ENCODE data around the gene ARHGDIG.
"Not testable (repeated sequence)": the region's sequence is repeated elsewhere in the genome, so short reads cannot be mapped to it uniquely, and the experiment has no call there.

ARHGDIG gene

DNA sequence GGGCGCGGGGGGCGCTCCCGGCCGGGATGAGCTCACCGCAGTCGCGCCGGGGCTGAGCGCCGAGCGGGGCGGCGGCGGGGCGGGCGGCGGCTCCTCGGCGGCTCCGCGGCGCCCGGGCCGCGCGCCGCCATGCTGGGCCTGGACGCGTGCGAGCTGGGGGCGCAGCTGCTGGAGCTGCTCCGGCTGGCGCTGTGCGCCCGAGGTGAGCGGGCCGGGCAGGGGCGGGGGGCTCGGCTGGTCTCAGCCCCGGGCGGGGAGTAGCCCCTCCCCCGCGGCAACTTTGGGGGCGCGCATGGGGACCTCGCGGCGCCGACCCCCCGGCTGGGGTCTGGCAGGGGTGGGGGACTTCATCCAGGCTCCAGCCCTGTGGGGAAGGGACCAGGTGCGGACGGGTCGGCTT lies at the start of gene ARHGDIG:
ARHGDIG (plus strand) TSS at position 40 of the 400 bp plus-strand sequence; CDS start at position 130, 90 bp downstream.
- DNase-seq, result no peak

GRCh38 chr16:230949-231348 lies 49.4 kb upstream of the ARHGDIG start:
- DNase-seq, result no peak

DNA sequence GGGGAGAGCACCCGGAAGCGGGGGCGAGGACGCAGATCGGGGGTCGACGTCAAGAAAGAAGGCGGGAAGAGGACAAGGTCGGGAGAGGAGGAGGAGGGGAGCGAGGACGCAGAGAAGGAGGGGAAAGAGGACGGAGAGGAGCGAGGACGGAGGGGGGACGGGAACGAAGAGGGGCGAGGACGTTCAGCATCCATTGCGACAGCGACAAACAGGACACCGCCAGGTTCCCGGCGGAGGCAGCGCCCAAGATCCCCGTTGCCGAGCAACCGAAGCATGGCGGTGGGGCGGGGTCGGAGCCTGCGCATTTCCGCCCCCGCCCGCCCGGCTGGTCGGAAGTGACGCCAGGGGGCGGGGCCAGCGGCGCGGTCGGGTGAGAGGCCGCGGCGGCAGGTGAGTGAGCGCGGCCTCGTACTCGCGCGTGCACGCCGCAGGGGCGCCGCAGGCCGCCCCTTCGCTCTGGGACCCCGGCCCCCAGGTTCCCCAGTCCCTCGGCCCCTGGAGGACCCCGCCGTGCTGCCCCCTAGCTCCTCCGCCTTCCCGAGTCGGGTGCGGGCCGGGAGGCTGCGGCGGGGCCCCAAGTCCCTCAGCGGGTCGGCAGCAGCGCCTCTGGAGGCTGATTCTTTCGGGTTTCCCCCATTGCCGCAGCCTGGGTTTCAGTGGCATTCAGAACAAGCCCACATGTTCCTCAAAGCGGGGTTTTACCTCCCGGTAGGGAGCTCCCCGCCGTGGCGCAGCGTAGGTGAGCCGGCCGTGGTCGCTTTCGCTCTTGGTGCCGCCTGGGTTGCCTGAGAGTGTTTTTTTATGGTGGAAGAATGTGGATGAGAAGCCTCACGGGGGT lies 45.7 kb upstream of the ARHGDIG start, which contains the start of gene FAM234A:
FAM234A (plus strand) TSS at position 354 of the 838 bp plus-strand sequence. CDS start 19,593 bp downstream, outside the sequence.
- peak; percentile 99 for DNase-seq

DNA sequence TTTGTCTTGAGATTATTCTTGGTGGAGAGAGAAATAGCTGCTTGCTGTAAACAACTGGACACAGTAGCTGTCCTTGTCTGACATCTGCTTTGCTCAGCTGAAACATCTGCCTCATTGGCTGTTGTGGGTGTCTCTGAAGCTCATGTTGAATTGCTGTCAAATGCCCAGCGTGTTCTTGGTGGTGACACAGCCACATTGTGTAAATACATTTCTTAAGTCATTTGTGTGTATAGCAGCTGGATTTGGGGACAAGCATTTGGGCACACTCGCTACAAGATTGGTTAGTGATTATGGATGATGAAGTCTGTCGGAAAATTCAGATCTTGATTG lies 40.5 kb upstream of the ARHGDIG start:
- DNase-seq, result no peak

GRCh38 chr16:240559-240958 lies 39.8 kb upstream of the ARHGDIG start:
- DNase-seq, result peak; percentile 43

DNA sequence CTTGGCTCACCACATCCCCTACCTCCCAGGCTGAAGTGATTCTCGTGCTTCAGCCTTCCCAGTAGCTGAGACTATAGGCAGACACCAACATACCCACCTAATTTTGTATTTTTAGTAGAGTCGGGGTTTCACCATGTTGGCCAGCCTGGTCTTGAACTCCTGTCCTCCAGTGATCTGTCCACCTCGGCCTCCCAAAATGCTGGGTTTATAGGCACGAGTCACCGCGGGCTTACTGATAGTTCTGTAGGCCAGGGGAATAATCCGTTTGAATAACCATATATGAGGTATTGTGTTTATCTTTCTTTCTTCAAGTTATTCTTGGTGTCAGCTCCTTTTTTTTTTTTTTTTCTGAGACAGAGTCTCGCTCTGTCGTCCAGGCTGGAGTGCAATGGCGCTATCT lies 38.1 kb upstream of the ARHGDIG start:
- no peak for DNase-seq

DNA sequence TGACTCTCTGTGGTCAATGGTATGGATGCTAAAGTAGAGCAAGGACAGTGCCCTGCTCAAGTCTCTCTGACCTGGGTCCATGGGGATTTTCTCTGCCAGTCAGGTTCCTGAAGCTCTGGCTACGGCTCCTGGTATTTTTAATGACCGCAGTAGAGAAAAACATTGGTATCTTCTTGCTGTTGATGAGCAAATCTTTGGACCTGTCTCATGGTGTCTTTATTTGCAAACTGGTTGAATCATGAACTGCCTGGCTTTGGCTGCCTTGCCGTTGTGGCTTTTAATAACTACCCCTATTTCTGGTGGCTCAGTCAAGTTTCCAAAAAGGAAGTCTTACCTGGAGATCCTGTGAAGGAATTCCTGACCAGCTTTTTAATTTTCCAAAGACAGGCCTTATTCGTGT lies 37.0 kb upstream of the ARHGDIG start:
- no peak for DNase-seq

- DNase-seq, result no peak
These were observed 35.3 kb upstream of the ARHGDIG start for GRCh38 chr16:245105-245504.

DNA sequence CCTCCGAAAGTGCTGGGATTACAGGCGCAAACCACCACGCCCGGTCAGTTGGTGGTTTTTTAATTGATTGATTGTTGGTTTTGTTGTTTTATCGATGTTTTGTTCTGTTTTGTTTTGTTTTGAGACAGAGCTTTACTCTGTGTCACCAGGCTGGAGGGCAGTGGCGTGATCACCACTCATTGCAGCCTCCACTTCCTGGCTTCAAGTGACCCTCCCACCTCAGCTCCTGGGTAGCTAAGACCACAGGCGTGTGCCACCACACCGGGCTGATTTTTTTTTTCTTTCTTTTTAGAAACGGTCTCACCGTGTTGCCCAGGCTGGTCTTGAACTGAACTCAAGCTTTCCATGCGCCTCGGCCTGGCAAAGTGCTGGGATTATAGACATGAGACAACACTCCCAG lies 33.4 kb upstream of the ARHGDIG start:
- no peak for DNase-seq

DNA sequence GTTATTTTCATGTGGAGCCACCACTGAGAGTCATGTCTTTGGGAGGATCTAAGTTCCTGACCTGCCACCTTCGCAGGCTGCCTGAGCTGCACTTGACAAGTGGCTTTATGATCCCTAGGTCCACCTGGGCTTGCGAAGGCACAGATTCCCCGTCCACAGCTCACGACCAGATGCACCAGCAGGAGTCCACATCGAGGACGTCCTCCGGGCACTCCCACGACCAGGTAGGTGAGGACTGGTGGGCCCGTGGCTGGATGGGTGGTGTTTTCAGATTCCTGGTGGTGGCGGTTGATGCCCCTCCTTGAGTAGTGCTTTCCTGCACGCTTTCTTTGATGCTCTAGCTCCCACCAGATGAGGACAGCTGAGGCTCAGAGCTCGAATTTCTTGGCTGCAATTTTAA lies 31.0 kb upstream of the ARHGDIG start:
- DNase-seq, result no peak

DNA sequence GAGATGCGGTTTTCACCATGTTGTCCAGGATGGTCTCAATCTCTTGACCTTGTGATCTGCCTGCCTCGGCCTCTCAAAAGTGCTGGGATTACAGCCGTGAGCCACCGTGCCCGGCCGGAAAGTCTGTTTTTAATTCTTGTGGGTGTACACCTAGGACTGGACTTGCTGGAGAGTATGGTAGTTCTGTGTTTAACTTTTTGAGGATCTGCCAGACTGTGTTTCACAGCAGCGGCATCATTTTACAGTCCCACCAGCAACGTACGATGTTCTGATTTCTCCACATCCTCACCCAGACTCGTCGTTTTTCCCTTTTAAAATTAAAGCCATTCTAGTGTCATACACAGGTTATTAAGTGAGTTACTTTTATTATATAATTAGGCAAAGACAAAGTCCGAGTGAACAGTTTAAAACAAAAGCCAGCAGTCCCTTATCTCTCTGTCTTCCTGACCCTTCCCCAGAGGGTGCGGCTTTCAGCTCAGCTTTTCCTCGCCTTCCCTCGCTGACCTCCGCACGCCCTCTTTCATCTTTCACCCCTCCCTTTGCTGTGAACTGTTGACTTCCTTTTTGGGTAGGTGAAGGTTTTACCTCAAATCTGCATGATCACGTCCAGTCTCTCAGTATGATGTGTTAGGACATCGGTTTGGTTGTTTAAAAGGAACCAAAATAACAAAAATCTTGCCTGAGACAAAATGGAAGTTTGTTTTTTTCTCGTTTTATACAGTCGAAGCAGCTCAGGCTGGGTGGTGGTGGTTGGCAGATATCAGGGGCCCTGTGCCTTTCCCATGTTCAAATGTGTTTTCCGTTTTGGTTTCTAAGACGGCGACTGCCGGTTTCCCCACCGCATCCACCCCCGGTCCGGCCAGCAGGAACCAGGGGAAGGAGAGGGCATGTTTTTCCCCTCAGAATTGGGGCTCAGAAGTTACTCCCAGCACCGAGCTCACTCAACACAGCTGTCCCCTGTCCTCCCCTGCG lies 27.7 kb upstream of the ARHGDIG start:
- DNase-seq, result no peak

GRCh38 chr16:253833-254232 lies 26.6 kb upstream of the ARHGDIG start:
- no peak for DNase-seq

DNA sequence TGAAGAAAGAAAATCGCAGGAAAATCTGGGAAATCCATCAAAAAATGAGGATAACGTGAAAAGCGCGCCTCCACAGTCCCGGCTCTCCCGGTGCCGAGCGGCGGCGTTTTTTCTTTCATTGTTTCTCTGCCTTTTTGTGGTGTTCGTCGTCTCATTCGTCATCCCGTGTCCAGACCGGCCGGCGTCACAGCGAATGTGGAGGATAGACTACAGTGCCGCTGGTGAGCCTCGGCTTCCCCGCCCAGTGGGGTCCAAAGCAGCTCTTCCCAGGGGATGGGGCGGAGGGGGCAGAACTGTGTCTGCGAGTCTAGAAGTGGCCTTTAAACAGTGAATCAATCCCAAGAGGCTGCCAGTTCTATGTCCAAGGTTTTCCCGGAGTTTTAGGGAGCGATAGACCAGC lies 25.9 kb upstream of the ARHGDIG start:
- DNase-seq, result no peak

- no peak for DNase-seq
These were observed 25.2 kb upstream of the ARHGDIG start for GRCh38 chr16:255183-255582.

DNA sequence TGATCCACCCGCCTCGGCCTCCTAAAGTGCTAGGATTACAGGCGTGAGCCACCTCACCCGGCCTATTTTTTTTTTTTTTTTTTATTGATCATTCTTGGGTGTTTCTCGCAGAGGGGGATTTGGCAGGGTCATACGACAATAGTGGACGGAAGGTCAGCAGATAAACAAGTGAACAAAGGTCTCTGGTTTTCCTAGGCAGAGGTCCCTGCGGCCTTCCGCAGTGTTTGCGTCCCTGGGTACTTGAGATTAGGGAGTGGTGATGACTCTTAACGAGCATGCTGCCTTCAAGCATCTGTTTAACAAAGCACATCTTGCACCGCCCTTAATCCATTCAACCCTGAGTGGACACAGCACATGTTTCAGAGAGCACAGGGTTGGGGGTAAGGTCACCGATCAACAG lies 22.3 kb upstream of the ARHGDIG start:
- not testable (repeated sequence) for DNase-seq

- no peak for DNase-seq
These were observed 21.2 kb upstream of the ARHGDIG start for GRCh38 chr16:259226-259625.

GRCh38 chr16:259814-260253 lies 20.6 kb upstream of the ARHGDIG start:
- DNase-seq, result no peak

GRCh38 chr16:260326-260725 lies 20.1 kb upstream of the ARHGDIG start:
- no peak for DNase-seq

- no peak for DNase-seq
These were observed 19.2 kb upstream of the ARHGDIG start for GRCh38 chr16:261031-261691.

- DNase-seq, result no peak
These were observed 18.2 kb upstream of the ARHGDIG start for GRCh38 chr16:262121-262745.

- DNase-seq, result no peak
These were observed 17.1 kb upstream of the ARHGDIG start for GRCh38 chr16:263182-263774.

DNA sequence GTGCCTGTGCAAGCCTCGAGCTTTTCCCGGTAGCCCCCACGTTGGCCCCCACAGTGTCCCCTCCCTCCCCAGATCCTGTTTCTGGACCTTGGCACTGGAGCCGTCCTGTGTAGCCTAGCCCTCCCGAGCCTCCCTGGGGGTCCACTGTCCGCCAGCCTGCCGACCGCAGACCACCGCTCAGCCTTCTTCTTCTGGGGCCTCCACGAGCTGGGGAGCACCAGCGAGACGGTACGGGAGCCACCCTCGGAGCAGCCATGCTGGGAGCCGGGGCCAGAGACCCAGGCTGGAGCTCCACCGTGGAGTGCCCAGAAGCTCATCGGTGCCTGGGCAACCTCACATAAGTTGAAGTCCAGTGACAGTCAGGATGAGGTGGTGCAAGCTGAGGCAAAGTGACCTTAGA lies 16.4 kb upstream of the ARHGDIG start:
- DNase-seq, result no peak
